GM23338 (cell line): ENCODE measurements around the gene PPID. TPM values are rescaled to one million over a fixed set of nuclear protein-coding genes. Genes with fewer than 3 reads are reported as not detected.

Source experiments
- ATAC-seq: fragments of 200-7000 bp; cut with Tn5 transposase; 3 replicates; pipeline ENCODE4 v1.9.1; 2020
- DNase-seq: peaks from one replicate; pipeline ENCODE4 v3.0.0-alpha.2; 2015; ENCODE audit warnings: low spot score
- H2AFZ ChIP-seq: fragments of 200-600 bp; sonication (generic); 2 replicates; pipeline ENCODE4 v1.8.0; 2016; ENCODE audit warnings: antibody characterized with exemption, mild to moderate bottlenecking, moderate library complexity
- H3F3A ChIP-seq: fragments of 200-600 bp; sonication (generic); replicated peaks from 2 replicates; pipeline ENCODE4 v1.8.0; 2017; ENCODE audit warnings: antibody characterized with exemption, mixed run types, low read depth
- H3K27ac ChIP-seq: fragments of 200-600 bp; sonication (generic); 2 replicates; pipeline ENCODE4 v1.6.1; 2016; ENCODE audit warnings: low read depth
- H3K27me3 ChIP-seq: fragments of 200-600 bp; sonication (generic); 2 replicates; pipeline ENCODE4 v1.8.0; 2016; ENCODE audit warnings: mild to moderate bottlenecking, mixed run types, moderate library complexity; ENCODE audit not compliant: insufficient read depth
- H3K36me3 ChIP-seq: fragments of 200-600 bp; sonication (generic); 2 replicates; pipeline ENCODE4 v1.8.0; 2016; ENCODE audit warnings: mild to moderate bottlenecking; ENCODE audit not compliant: insufficient read depth
- H3K4me1 ChIP-seq: fragments of 200-600 bp; sonication (generic); 2 replicates; pipeline ENCODE4 v1.8.0; 2016; ENCODE audit warnings: mild to moderate bottlenecking, moderate library complexity; ENCODE audit not compliant: insufficient read depth
- H3K4me2 ChIP-seq: fragments of 200-600 bp; sonication (generic); 2 replicates; pipeline ENCODE4 v1.7.1; 2017; ENCODE audit warnings: mixed run types
- H3K4me3 ChIP-seq: fragments of 200-600 bp; sonication (generic); 2 replicates; pipeline ENCODE4 v1.6.1; 2016; ENCODE audit warnings: mixed run types
- H3K79me2 ChIP-seq: fragments of 200-600 bp; sonication (generic); replicated peaks from 2 replicates; pipeline ENCODE4 v1.8.0; 2017; ENCODE audit warnings: mild to moderate bottlenecking; ENCODE audit not compliant: insufficient read depth
- H3K9me2 ChIP-seq: fragments of 200-600 bp; sonication (generic); 2 replicates; pipeline ENCODE4 v1.8.0; 2017; ENCODE audit not compliant: insufficient read depth
- H4K20me1 ChIP-seq: fragments of 200-600 bp; sonication (generic); replicated peaks from 2 replicates; pipeline ENCODE4 v1.8.0; 2017; ENCODE audit warnings: mild to moderate bottlenecking; ENCODE audit not compliant: insufficient read depth
- H3K27ac Mint-ChIP-seq: 2 replicates; pipeline ENCODE4 v1.8.0; 2020; ENCODE audit warnings: inconsistent platforms, mild to moderate bottlenecking, moderate library complexity, mixed read lengths
- H3K27me3 Mint-ChIP-seq: 3 replicates; pipeline ENCODE4 v1.8.0; 2022; ENCODE audit warnings: low read depth, mild to moderate bottlenecking, moderate library complexity, mixed read lengths, inconsistent platforms; ENCODE audit not compliant: insufficient read depth, poor library complexity
- H3K36me3 Mint-ChIP-seq: 3 replicates; pipeline ENCODE4 v1.8.0; 2021; ENCODE audit warnings: low read depth, mild to moderate bottlenecking, inconsistent platforms, moderate library complexity, mixed read lengths
- H3K4me1 Mint-ChIP-seq: 3 replicates; pipeline ENCODE4 v1.8.0; 2020; ENCODE audit warnings: mild to moderate bottlenecking, inconsistent platforms, mixed read lengths
- H3K4me3 Mint-ChIP-seq: 3 replicates; pipeline ENCODE4 v1.8.0; 2021; ENCODE audit warnings: moderate library complexity, mild to moderate bottlenecking, inconsistent platforms, mixed read lengths
- H3K9me3 Mint-ChIP-seq: 3 replicates; pipeline ENCODE4 v1.8.0; 2020; ENCODE audit warnings: moderate library complexity, mild to moderate bottlenecking, inconsistent platforms, mixed read lengths
- CREB1 ChIP-seq: fragments of 250-450 bp; sonication (Bioruptor Pico); IDR thresholded peaks from 2 replicates; pipeline ENCODE4 v1.5.0; 2020; ENCODE audit warnings: low read depth, mild to moderate bottlenecking, moderate library complexity
- EZH2 ChIP-seq: fragments of 200-600 bp; sonication (generic); IDR thresholded peaks from one replicate; pipeline ENCODE4 v1.8.0; 2017; ENCODE audit warnings: antibody characterized with exemption, mild to moderate bottlenecking, low read depth; ENCODE audit not compliant: unreplicated experiment
- EZH2phosphoT487 ChIP-seq: fragments of 200-600 bp; sonication (generic); IDR thresholded peaks from one replicate; pipeline ENCODE4 v1.8.1; 2018; ENCODE audit warnings: antibody characterized with exemption; ENCODE audit not compliant: unreplicated experiment
- JUNB ChIP-seq: IDR thresholded peaks from one replicate; pipeline ENCODE4 v1.6.1; 2016; ENCODE audit warnings: antibody characterized with exemption; ENCODE audit not compliant: unreplicated experiment
- NANOG ChIP-seq: IDR thresholded peaks from 2 replicates; pipeline ENCODE4 v1.6.1; 2016; ENCODE audit warnings: antibody characterized with exemption, borderline replicate concordance
- POLR2AphosphoS5 ChIP-seq: IDR thresholded peaks from 2 replicates; pipeline ENCODE4 v1.6.1; 2016; ENCODE audit warnings: antibody characterized with exemption, low read depth
- STAT1 ChIP-seq: IDR thresholded peaks from one replicate; pipeline ENCODE4 v1.6.1; 2016; ENCODE audit warnings: antibody characterized with exemption; ENCODE audit not compliant: unreplicated experiment
- ZNF114 ChIP-seq: fragments of 250-450 bp; sonication (Bioruptor Pico); IDR thresholded peaks from 2 replicates; pipeline ENCODE4 v1.5.0; 2020; ENCODE audit warnings: mild to moderate bottlenecking, moderate library complexity
- ZNF331 ChIP-seq: fragments of 250-450 bp; sonication (Bioruptor Pico); IDR thresholded peaks from 2 replicates; pipeline ENCODE4 v1.5.0; 2020; ENCODE audit warnings: low read depth, mild to moderate bottlenecking, moderate library complexity
- polyA plus RNA-seq: library from polyadenylated mRNA; unstranded; fragments of >200 nt; fragmentation: Nextera tagmentation; extraction: Ambion mirVana; gene quantifications from 2 replicates; pipeline ENCODE4 v1.2.1, GENCODE V29; 2016
- total RNA-seq: library from RNA; depleted of rRNA; stranded (reverse); fragments of >200 nt; shearing (Covaris generic); gene quantifications from 2 replicates; pipeline ENCODE4 v1.2.3, GENCODE V29; 2014
- TF ChIP-seq, protein P1 (sequence below): fragments of 250-450 bp; sonication (Bioruptor Pico); IDR thresholded peaks from 2 replicates; pipeline ENCODE4 v1.5.0; 2020; ENCODE audit warnings: mild to moderate bottlenecking, moderate library complexity
- TF ChIP-seq, protein P2 (sequence below): IDR thresholded peaks from one replicate; pipeline ENCODE4 v1.6.1; 2018; ENCODE audit warnings: antibody characterized with exemption; ENCODE audit not compliant: unreplicated experiment
- TF ChIP-seq, protein P3 (sequence below), 2 experiments: fragments of 200-600 bp in 1 of 2; sonication (generic) in 1 of 2; conservative IDR thresholded peaks; 2 replicates each; pipeline versions ENCODE4 v1.5.1 to v1.6.1; 2016 to 2017; ENCODE audit warnings: antibody characterized with exemption in 2 of 2, low read depth in 2 of 2, mild to moderate bottlenecking in 2 of 2, moderate library complexity in 1 of 2
- TF ChIP-seq, protein P4 (sequence below): IDR thresholded peaks from 2 replicates; pipeline ENCODE4 v1.6.1; 2016; ENCODE audit warnings: antibody characterized with exemption

The PPID gene
- total and polyA plus RNA-seq, 2 experiments from 2014 or later: 56.6 to 66.2 TPM

DNA sequence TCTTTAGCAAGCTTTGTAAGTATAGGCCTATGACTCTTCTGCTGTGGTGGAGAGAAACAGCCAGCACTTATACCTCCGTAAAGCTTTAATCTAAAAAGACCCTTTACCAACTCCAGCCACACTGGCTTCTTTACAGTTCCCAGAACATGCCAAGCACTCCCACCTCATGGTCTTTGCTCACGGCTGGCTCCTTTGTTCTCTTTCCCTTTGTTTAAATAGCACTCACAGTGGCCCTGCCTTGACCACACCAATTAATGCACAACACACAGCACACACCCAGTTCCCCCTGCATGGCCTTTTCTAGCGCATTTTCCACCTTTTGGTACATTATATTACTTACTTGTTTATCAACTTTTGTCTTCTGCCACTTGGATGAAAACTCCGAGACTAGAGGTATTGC, 18.9 kb downstream of the PPID start:
- no peak overlapping the region for H2AFZ ChIP-seq
- H3K4me2 ChIP-seq: no peak overlapping the region
- no peaks in the 10 kb centered on the region for H3K4me1 ChIP-seq
- H3K27me3 ChIP-seq: no peaks in the 10 kb centered on the region
- Mint-ChIP-seq H3K27ac (no peak overlapping the region), H3K4me3 (no peak overlapping the region), H3K9me3 (no peaks in the 10 kb centered on the region), H3K4me1 (peaks cover 5% of the 10 kb centered on the region), H3K27me3 (peaks cover 3% of the 10 kb centered on the region), H3K36me3 (peaks cover 16% of the 10 kb centered on the region; the same call in 2 of the 3 replicates)
- no peaks in the 10 kb centered on the region for H3K9me2 ChIP-seq
- H4K20me1 ChIP-seq: no peaks in the 10 kb centered on the region
- DNase-seq: peak; percentile 14
- no peak overlapping the region for H3K27ac ChIP-seq
- H3K4me3 ChIP-seq: no peak overlapping the region
- H3K79me2 ChIP-seq: no peaks in the 10 kb centered on the region
- peak; percentile 59 for ATAC-seq
- no peak for TF ChIP-seq JUNB
- TF ChIP-seq STAT1: no peak
- no peak for TF ChIP-seq EZH2
- TF ChIP-seq NANOG: no peak
- TF ChIP-seq, protein P1, sequence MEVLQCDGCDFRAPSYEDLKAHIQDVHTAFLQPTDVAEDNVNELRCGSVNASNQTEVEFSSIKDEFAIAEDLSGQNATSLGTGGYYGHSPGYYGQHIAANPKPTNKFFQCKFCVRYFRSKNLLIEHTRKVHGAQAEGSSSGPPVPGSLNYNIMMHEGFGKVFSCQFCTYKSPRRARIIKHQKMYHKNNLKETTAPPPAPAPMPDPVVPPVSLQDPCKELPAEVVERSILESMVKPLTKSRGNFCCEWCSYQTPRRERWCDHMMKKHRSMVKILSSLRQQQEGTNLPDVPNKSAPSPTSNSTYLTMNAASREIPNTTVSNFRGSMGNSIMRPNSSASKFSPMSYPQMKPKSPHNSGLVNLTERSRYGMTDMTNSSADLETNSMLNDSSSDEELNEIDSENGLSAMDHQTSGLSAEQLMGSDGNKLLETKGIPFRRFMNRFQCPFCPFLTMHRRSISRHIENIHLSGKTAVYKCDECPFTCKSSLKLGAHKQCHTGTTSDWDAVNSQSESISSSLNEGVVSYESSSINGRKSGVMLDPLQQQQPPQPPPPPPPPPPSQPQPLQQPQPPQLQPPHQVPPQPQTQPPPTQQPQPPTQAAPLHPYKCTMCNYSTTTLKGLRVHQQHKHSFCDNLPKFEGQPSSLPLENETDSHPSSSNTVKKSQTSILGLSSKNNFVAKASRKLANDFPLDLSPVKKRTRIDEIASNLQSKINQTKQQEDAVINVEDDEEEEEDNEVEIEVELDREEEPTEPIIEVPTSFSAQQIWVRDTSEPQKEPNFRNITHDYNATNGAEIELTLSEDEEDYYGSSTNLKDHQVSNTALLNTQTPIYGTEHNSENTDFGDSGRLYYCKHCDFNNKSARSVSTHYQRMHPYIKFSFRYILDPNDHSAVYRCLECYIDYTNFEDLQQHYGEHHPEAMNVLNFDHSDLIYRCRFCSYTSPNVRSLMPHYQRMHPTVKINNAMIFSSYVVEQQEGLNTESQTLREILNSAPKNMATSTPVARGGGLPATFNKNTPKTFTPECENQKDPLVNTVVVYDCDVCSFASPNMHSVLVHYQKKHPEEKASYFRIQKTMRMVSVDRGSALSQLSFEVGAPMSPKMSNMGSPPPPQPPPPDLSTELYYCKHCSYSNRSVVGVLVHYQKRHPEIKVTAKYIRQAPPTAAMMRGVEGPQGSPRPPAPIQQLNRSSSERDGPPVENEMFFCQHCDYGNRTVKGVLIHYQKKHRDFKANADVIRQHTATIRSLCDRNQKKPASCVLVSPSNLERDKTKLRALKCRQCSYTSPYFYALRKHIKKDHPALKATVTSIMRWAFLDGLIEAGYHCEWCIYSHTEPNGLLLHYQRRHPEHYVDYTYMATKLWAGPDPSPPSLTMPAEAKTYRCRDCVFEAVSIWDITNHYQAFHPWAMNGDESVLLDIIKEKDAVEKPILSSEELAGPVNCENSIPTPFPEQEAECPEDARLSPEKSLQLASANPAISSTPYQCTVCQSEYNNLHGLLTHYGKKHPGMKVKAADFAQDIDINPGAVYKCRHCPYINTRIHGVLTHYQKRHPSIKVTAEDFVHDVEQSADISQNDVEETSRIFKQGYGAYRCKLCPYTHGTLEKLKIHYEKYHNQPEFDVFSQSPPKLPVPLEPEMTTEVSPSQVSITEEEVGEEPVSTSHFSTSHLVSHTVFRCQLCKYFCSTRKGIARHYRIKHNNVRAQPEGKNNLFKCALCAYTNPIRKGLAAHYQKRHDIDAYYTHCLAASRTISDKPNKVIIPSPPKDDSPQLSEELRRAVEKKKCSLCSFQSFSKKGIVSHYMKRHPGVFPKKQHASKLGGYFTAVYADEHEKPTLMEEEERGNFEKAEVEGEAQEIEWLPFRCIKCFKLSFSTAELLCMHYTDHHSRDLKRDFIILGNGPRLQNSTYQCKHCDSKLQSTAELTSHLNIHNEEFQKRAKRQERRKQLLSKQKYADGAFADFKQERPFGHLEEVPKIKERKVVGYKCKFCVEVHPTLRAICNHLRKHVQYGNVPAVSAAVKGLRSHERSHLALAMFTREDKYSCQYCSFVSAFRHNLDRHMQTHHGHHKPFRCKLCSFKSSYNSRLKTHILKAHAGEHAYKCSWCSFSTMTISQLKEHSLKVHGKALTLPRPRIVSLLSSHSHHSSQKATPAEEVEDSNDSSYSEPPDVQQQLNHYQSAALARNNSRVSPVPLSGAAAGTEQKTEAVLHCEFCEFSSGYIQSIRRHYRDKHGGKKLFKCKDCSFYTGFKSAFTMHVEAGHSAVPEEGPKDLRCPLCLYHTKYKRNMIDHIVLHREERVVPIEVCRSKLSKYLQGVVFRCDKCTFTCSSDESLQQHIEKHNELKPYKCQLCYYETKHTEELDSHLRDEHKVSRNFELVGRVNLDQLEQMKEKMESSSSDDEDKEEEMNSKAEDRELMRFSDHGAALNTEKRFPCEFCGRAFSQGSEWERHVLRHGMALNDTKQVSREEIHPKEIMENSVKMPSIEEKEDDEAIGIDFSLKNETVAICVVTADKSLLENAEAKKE: no peak
- TF ChIP-seq, protein P2, sequence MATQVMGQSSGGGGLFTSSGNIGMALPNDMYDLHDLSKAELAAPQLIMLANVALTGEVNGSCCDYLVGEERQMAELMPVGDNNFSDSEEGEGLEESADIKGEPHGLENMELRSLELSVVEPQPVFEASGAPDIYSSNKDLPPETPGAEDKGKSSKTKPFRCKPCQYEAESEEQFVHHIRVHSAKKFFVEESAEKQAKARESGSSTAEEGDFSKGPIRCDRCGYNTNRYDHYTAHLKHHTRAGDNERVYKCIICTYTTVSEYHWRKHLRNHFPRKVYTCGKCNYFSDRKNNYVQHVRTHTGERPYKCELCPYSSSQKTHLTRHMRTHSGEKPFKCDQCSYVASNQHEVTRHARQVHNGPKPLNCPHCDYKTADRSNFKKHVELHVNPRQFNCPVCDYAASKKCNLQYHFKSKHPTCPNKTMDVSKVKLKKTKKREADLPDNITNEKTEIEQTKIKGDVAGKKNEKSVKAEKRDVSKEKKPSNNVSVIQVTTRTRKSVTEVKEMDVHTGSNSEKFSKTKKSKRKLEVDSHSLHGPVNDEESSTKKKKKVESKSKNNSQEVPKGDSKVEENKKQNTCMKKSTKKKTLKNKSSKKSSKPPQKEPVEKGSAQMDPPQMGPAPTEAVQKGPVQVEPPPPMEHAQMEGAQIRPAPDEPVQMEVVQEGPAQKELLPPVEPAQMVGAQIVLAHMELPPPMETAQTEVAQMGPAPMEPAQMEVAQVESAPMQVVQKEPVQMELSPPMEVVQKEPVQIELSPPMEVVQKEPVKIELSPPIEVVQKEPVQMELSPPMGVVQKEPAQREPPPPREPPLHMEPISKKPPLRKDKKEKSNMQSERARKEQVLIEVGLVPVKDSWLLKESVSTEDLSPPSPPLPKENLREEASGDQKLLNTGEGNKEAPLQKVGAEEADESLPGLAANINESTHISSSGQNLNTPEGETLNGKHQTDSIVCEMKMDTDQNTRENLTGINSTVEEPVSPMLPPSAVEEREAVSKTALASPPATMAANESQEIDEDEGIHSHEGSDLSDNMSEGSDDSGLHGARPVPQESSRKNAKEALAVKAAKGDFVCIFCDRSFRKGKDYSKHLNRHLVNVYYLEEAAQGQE: no peak
- TF ChIP-seq, protein P3, sequence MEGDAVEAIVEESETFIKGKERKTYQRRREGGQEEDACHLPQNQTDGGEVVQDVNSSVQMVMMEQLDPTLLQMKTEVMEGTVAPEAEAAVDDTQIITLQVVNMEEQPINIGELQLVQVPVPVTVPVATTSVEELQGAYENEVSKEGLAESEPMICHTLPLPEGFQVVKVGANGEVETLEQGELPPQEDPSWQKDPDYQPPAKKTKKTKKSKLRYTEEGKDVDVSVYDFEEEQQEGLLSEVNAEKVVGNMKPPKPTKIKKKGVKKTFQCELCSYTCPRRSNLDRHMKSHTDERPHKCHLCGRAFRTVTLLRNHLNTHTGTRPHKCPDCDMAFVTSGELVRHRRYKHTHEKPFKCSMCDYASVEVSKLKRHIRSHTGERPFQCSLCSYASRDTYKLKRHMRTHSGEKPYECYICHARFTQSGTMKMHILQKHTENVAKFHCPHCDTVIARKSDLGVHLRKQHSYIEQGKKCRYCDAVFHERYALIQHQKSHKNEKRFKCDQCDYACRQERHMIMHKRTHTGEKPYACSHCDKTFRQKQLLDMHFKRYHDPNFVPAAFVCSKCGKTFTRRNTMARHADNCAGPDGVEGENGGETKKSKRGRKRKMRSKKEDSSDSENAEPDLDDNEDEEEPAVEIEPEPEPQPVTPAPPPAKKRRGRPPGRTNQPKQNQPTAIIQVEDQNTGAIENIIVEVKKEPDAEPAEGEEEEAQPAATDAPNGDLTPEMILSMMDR (conservative IDR thresholded peaks at IDR 0.05; ENCODE audit: low read depth in 2 of 2): no peak
- TF ChIP-seq ZNF114 (CRISPR knock-in tag): no peak
- no peak for TF ChIP-seq POLR2AphosphoS5
- TF ChIP-seq, protein P4, sequence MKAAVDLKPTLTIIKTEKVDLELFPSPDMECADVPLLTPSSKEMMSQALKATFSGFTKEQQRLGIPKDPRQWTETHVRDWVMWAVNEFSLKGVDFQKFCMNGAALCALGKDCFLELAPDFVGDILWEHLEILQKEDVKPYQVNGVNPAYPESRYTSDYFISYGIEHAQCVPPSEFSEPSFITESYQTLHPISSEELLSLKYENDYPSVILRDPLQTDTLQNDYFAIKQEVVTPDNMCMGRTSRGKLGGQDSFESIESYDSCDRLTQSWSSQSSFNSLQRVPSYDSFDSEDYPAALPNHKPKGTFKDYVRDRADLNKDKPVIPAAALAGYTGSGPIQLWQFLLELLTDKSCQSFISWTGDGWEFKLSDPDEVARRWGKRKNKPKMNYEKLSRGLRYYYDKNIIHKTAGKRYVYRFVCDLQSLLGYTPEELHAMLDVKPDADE: no peak
- no peak for TF ChIP-seq EZH2phosphoT487
- TF ChIP-seq ZNF331 (CRISPR knock-in tag): no peak
- no peak for TF ChIP-seq CREB1 (CRISPR knock-in tag)
- H3K36me3 ChIP-seq: 0 out of 2 replicates have a peak, but pooled peaks cover 7% of the 10 kb centered on the region
- H3F3A ChIP-seq: no peaks in the 10 kb centered on the region
